Kidney (tissue), 14 donors: ENCODE results near the gene AKAP13. TPM values are rescaled to one million over a fixed set of nuclear protein-coding genes. Genes with fewer than 3 reads are reported as not detected.

Experiments used
- DNase-seq, 5 donors: peaks; one replicate each; pipeline ENCODE4 v3.0.0-alpha.2; 2013 to 2020
- FAIRE-seq: peaks from 2 replicates; lab custom pipeline; 2012; peaks lifted over from hg19 to GRCh38; lab: Jason Lieb, UNC
- H3K27ac ChIP-seq, 2 donors: one replicate each; pipeline ENCODE4 v1.7.0; 2013; ENCODE audit warnings: low read depth in 2 of 2, low read length in 2 of 2, inconsistent platforms in 1 of 2
- H3K27me3 ChIP-seq: one replicate; pipeline ENCODE4 v1.7.1; 2013; ENCODE audit warnings: low read length, inconsistent platforms; ENCODE audit not compliant: control insufficient read depth, insufficient read depth
- H3K36me3 ChIP-seq, 3 donors: one replicate each; pipeline versions ENCODE4 v1.7.0 to v1.7.1; 2013; ENCODE audit warnings: low read length in 3 of 3, control low read depth in 1 of 3, inconsistent platforms in 1 of 3; ENCODE audit not compliant: insufficient read depth in 3 of 3, control insufficient read depth in 2 of 3
- H3K4me1 ChIP-seq, 3 donors: one replicate each; pipeline versions ENCODE4 v1.7.0 to v1.7.1; 2013; ENCODE audit warnings: low read length in 3 of 3, inconsistent platforms in 1 of 3, low read depth in 1 of 3; ENCODE audit not compliant: control insufficient read depth in 2 of 3, insufficient read depth in 2 of 3
- H3K4me3 ChIP-seq, 3 donors: one replicate each; pipeline versions ENCODE4 v1.7.0 to v1.8.1; 2013; ENCODE audit warnings: low read length in 3 of 3, control low read depth in 1 of 3, inconsistent platforms in 1 of 3
- H3K9ac ChIP-seq, 3 donors: one replicate each; pipeline versions ENCODE4 v1.7.0 to v1.7.1; 2013; ENCODE audit warnings: low read length in 3 of 3, control low read depth in 1 of 3, inconsistent platforms in 1 of 3
- H3K9me3 ChIP-seq, 3 donors: one replicate each; pipeline versions ENCODE4 v1.7.0 to v1.7.1; 2013; ENCODE audit warnings: low read length in 3 of 3, control low read depth in 1 of 3, inconsistent platforms in 1 of 3; ENCODE audit not compliant: control insufficient read depth in 2 of 3, insufficient read depth in 1 of 3
- intact Hi-C: fragments of 100-400 bp; cut with DNase I; formaldehyde crosslinking; loops from one replicate; pipeline ENCODE4 v1.11.1; 2022
- polyA plus RNA-seq: library from polyadenylated mRNA; stranded (reverse); fragments of 350-450 nt; fragmentation: Illumina TruSeq; extraction: RNeasy Lipid Tissue Mini Kit (QIAGEN cat#74804); gene quantifications from one replicate; pipeline ENCODE4 v1.2.3, GENCODE V29; 2014; ENCODE audit warnings: low read depth, low replicate concordance; ENCODE audit not compliant: insufficient read depth
- total RNA-seq: library from RNA; stranded (reverse); fragmentation: NEBNext Ultra II Directional; extraction: Animal tissue kit (Norgen Biotek cat#: 25700); gene quantifications from one replicate; pipeline ENCODE4 v1.2.1, GENCODE V29; 2021
- TF ChIP-seq, protein P1 (sequence below): IDR thresholded peaks from 3 replicates; pipeline ENCODE4 v1.5.1; 2012; ENCODE audit warnings: mild to moderate bottlenecking, moderate library complexity, borderline replicate concordance; ENCODE audit not compliant: insufficient read depth; ENCODE audit errors: extremely low read depth
- donor health status: control.
- donor health status: control.
- donor health status: control.
- donor health status: control.
- donor health status: control.
- donor health status: DM: yes; HTN: yes; CAD: no.
- donor health status: Normal renal cell carcinoma (clear cell type).

Gene AKAP13
- total and polyA plus RNA-seq, 2 donors from 2014 or later, result 18.8 to 174 TPM

DNA sequence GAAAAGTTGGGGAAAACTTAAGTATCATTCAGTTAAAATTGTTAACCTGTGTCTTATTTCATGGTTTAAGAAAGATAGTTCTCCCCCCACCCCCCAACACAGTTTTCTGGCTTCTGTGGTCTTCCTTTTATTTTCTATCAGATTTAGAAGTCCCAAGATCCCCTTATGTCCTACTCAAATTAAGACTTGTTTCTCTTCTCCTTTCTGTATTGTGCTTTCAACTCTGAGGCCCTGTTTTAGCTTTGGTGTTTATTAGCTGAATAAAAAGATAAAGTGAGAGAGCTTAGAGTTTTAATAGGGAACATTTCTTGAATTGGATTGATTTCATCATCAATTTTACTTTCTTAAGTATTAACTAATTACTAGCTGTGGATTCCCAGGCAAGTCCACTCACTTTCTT is 62.6 kb downstream of the AKAP13 start:
- peaks cover 0 to 13% (median 4%) of the 10 kb centered on the region in 3 donors for H3K4me1 ChIP-seq
- intact Hi-C loops, result no loop called here
- no peak overlapping the region for H3K9ac ChIP-seq
- no peak overlapping the region for H3K27ac ChIP-seq
- TF ChIP-seq, protein P1, sequence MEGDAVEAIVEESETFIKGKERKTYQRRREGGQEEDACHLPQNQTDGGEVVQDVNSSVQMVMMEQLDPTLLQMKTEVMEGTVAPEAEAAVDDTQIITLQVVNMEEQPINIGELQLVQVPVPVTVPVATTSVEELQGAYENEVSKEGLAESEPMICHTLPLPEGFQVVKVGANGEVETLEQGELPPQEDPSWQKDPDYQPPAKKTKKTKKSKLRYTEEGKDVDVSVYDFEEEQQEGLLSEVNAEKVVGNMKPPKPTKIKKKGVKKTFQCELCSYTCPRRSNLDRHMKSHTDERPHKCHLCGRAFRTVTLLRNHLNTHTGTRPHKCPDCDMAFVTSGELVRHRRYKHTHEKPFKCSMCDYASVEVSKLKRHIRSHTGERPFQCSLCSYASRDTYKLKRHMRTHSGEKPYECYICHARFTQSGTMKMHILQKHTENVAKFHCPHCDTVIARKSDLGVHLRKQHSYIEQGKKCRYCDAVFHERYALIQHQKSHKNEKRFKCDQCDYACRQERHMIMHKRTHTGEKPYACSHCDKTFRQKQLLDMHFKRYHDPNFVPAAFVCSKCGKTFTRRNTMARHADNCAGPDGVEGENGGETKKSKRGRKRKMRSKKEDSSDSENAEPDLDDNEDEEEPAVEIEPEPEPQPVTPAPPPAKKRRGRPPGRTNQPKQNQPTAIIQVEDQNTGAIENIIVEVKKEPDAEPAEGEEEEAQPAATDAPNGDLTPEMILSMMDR, result no peak
- FAIRE-seq (no peak), DNase-seq (no peak)
- H3K4me3 ChIP-seq, result no peak overlapping the region
- no peaks in the 10 kb centered on the region for H3K36me3 ChIP-seq
- H3K9me3 ChIP-seq, result no peaks in the 10 kb centered on the region
- no peaks in the 10 kb centered on the region for H3K27me3 ChIP-seq

DNA sequence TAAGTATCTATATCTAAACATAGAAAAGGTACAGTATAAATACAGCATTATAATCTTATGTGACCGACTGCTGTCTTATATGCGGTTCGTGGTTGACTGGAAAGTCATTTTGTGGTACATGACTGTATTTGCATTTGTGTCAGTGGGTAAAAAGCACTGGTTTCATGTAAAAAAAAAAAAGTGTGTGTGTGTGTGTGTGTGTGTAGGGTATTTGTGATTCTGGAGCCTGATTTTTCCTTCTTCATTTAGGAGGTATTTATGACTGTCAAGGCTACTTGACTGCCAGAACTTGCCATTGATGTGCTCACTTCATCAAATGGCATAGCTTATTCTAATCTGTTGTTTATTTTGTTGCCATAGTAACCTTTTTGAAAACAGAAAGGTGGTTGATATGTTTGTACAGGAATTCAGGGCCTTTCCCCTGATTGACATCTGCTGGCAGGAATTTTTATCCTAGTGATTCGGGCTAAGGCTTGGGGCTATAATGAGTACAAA is 63.2 kb downstream of the AKAP13 start:
- Histone ChIP-seq H3K9me3 (no peaks in the 10 kb centered on the region), H3K36me3 (no peaks in the 10 kb centered on the region), H3K27me3 (no peaks in the 10 kb centered on the region), H3K4me1 (peaks cover 0 to 13% (median 4%) of the 10 kb centered on the region in 3 donors), H3K27ac (no peak overlapping the region), H3K4me3 (no peak overlapping the region), H3K9ac (no peak overlapping the region)
- intact Hi-C loops, result no loop called here
- FAIRE-seq (peak; percentile 30), DNase-seq (peak in 3 of 5 donors; percentile 34 to 89 (median 80))
- TF ChIP-seq, protein P1, result no peak

DNA sequence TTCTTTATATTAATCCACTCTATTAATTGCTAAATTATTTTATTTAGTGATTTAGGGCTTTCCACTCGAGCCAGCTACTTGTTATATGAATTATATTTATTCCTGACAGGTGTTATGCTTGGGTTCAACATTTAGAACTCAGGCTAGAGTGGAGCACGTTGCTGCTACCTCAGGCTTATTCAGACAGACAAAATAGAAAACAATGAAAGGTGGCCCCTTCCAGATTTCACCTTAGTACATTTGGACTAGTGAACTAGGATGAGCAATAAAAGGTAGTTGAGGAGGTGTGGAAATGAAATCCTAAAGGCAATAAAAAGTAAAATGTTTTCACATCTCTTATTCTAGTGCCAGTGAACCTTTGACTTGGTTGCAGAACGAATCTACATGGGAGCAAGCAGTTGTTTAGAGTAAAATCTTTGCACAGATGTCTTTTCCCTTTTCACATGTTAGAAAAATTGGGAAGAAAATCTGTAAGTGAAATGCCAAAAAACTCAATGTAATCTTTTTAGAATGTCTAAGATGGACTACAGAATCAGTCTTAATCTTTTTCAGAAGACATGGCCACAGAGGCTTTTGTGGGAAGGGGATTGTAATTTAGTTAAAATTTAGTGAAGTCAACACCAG is 63.8 kb downstream of the AKAP13 start:
- FAIRE-seq (no peak), DNase-seq (peak in 1 of 5 donors; percentile 49)
- TF ChIP-seq, protein P1, result no peak
- intact Hi-C loops, result no loop called here
- Histone ChIP-seq H3K27ac (no peak overlapping the region), H3K9ac (no peak overlapping the region), H3K36me3 (no peaks in the 10 kb centered on the region), H3K4me1 (peaks cover 0 to 13% (median 4%) of the 10 kb centered on the region in 3 donors), H3K9me3 (no peaks in the 10 kb centered on the region), H3K4me3 (no peak overlapping the region), H3K27me3 (no peaks in the 10 kb centered on the region)
